Kidney (tissue), 14 donors: Measurements from ENCODE around the gene KDM4C. TPM values are rescaled to one million over a fixed set of nuclear protein-coding genes. Genes with fewer than 3 reads are reported as not detected.

Experiments
- DNase-seq, 5 donors: peaks; one replicate each; pipeline ENCODE4 v3.0.0-alpha.2; 2013 to 2020
- FAIRE-seq: peaks from 2 replicates; lab custom pipeline; 2012; peaks lifted over from hg19 to GRCh38; lab: Jason Lieb, UNC
- H3K27ac ChIP-seq, 2 donors: one replicate each; pipeline ENCODE4 v1.7.0; 2013; ENCODE audit warnings: low read depth in 2 of 2, low read length in 2 of 2, inconsistent platforms in 1 of 2
- H3K27me3 ChIP-seq: one replicate; pipeline ENCODE4 v1.7.1; 2013; ENCODE audit warnings: low read length, inconsistent platforms; ENCODE audit not compliant: control insufficient read depth, insufficient read depth
- H3K36me3 ChIP-seq, 3 donors: one replicate each; pipeline versions ENCODE4 v1.7.0 to v1.7.1; 2013; ENCODE audit warnings: low read length in 3 of 3, control low read depth in 1 of 3, inconsistent platforms in 1 of 3; ENCODE audit not compliant: insufficient read depth in 3 of 3, control insufficient read depth in 2 of 3
- H3K4me1 ChIP-seq, 3 donors: one replicate each; pipeline versions ENCODE4 v1.7.0 to v1.7.1; 2013; ENCODE audit warnings: low read length in 3 of 3, inconsistent platforms in 1 of 3, low read depth in 1 of 3; ENCODE audit not compliant: control insufficient read depth in 2 of 3, insufficient read depth in 2 of 3
- H3K4me3 ChIP-seq, 3 donors: one replicate each; pipeline versions ENCODE4 v1.7.0 to v1.8.1; 2013; ENCODE audit warnings: low read length in 3 of 3, control low read depth in 1 of 3, inconsistent platforms in 1 of 3
- H3K9ac ChIP-seq, 3 donors: one replicate each; pipeline versions ENCODE4 v1.7.0 to v1.7.1; 2013; ENCODE audit warnings: low read length in 3 of 3, control low read depth in 1 of 3, inconsistent platforms in 1 of 3
- H3K9me3 ChIP-seq, 3 donors: one replicate each; pipeline versions ENCODE4 v1.7.0 to v1.7.1; 2013; ENCODE audit warnings: low read length in 3 of 3, control low read depth in 1 of 3, inconsistent platforms in 1 of 3; ENCODE audit not compliant: control insufficient read depth in 2 of 3, insufficient read depth in 1 of 3
- intact Hi-C: fragments of 100-400 bp; cut with DNase I; formaldehyde crosslinking; loops from one replicate; pipeline ENCODE4 v1.11.1; 2022
- polyA plus RNA-seq: library from polyadenylated mRNA; stranded (reverse); fragments of 350-450 nt; fragmentation: Illumina TruSeq; extraction: RNeasy Lipid Tissue Mini Kit (QIAGEN cat#74804); gene quantifications from one replicate; pipeline ENCODE4 v1.2.3, GENCODE V29; 2014; ENCODE audit warnings: low read depth, low replicate concordance; ENCODE audit not compliant: insufficient read depth
- total RNA-seq: library from RNA; stranded (reverse); fragmentation: NEBNext Ultra II Directional; extraction: Animal tissue kit (Norgen Biotek cat#: 25700); gene quantifications from one replicate; pipeline ENCODE4 v1.2.1, GENCODE V29; 2021
- TF ChIP-seq, protein P1 (sequence below): IDR thresholded peaks from 3 replicates; pipeline ENCODE4 v1.5.1; 2012; ENCODE audit warnings: mild to moderate bottlenecking, moderate library complexity, borderline replicate concordance; ENCODE audit not compliant: insufficient read depth; ENCODE audit errors: extremely low read depth
- donor health status: control.
- donor health status: control.
- donor health status: control.
- donor health status: control.
- donor health status: control.
- donor health status: DM: yes; HTN: yes; CAD: no.
- donor health status: Normal renal cell carcinoma (clear cell type).

KDM4C gene
- total and polyA plus RNA-seq, 2 donors from 2014 or later: 7.1 to 47.1 TPM

DNA sequence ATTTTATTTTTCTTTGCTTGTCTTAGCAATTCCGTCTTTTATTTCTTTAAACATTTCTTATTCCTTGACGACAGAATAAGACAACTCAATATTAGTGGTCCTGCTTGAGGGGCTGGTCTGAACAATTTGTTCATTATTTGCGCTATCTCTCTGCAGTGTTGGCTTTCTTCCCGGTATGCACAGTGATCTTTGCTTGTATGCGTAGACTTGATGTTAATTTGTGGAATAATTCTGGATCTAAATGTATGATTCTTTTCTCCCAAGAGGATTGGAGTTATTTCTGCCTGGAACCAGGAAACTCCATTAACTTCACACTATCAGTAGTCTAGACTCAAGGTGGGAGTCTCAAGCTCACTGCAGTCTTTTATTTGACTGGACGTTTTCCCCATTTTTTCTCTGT, 80.4 kb downstream of the KDM4C start:
- Histone ChIP-seq H3K36me3 (peaks cover 0 to 3% (median 2%) of the 10 kb centered on the region in 3 donors), H3K4me3 (no peak overlapping the region), H3K4me1 (no peaks in the 10 kb centered on the region), H3K27ac (no peak overlapping the region), H3K27me3 (no peaks in the 10 kb centered on the region), H3K9ac (no peak overlapping the region), H3K9me3 (no peaks in the 10 kb centered on the region)
- intact Hi-C loops: no loop called here
- DNase-seq: peak in 1 of 5 donors; percentile 12
- TF ChIP-seq, protein P1, sequence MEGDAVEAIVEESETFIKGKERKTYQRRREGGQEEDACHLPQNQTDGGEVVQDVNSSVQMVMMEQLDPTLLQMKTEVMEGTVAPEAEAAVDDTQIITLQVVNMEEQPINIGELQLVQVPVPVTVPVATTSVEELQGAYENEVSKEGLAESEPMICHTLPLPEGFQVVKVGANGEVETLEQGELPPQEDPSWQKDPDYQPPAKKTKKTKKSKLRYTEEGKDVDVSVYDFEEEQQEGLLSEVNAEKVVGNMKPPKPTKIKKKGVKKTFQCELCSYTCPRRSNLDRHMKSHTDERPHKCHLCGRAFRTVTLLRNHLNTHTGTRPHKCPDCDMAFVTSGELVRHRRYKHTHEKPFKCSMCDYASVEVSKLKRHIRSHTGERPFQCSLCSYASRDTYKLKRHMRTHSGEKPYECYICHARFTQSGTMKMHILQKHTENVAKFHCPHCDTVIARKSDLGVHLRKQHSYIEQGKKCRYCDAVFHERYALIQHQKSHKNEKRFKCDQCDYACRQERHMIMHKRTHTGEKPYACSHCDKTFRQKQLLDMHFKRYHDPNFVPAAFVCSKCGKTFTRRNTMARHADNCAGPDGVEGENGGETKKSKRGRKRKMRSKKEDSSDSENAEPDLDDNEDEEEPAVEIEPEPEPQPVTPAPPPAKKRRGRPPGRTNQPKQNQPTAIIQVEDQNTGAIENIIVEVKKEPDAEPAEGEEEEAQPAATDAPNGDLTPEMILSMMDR: no peak
- FAIRE-seq: no peak

DNA sequence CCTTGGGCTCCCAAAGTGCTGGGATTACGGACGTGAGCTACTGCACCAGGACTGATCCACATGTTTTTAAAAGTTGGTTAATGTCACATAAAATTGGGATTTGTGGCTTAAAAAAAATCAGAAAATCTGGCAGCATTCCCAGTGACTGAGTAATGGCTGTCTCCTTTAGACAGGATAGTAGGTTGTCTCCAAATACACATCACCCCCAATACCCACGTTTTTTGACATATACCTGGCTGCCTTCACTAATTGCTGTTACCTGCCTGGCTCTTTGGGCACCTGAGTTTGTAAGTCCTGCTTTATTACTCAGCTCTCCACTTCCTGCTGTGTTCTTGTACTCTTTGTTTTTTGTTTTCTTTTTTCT, 84.8 kb downstream of the KDM4C start:
- no peaks in the 10 kb centered on the region for H3K27me3 ChIP-seq
- no peak overlapping the region for H3K27ac ChIP-seq
- no peaks in the 10 kb centered on the region for H3K4me1 ChIP-seq
- no peak for FAIRE-seq
- H3K9ac ChIP-seq: no peak overlapping the region
- intact Hi-C loops: no loop called here
- H3K9me3 ChIP-seq: no peaks in the 10 kb centered on the region
- H3K36me3 ChIP-seq: no peaks in the 10 kb centered on the region
- no peak overlapping the region for H3K4me3 ChIP-seq
- DNase-seq: no peak
- TF ChIP-seq, protein P1: no peak

DNA sequence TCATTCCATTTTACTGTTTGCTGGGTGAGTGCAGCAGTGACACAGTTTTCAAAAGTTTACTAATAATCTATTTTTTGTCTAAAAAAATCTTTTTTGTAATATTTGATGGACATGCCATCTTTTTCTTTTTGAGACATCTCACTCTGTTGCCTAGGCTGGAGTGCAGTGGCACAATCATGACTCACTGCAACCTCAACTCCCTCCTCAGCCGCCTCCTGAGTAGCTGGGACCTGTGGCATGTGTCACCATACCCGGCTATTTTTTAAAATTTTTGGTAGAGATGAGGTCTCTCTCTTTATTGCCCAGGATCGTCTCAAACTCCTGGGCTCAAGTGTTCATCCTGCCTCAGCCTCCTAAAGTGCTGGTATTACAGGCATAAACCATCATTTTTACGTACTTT, 86.0 kb downstream of the KDM4C start:
- no peaks in the 10 kb centered on the region for H3K4me1 ChIP-seq
- no peaks in the 10 kb centered on the region for H3K27me3 ChIP-seq
- no peaks in the 10 kb centered on the region for H3K36me3 ChIP-seq
- H3K4me3 ChIP-seq: no peak overlapping the region
- FAIRE-seq: no peak
- TF ChIP-seq, protein P1: no peak
- no peak overlapping the region for H3K9ac ChIP-seq
- no peak for DNase-seq
- no peaks in the 10 kb centered on the region for H3K9me3 ChIP-seq
- intact Hi-C loops: no loop called here
- H3K27ac ChIP-seq: no peak overlapping the region

DNA sequence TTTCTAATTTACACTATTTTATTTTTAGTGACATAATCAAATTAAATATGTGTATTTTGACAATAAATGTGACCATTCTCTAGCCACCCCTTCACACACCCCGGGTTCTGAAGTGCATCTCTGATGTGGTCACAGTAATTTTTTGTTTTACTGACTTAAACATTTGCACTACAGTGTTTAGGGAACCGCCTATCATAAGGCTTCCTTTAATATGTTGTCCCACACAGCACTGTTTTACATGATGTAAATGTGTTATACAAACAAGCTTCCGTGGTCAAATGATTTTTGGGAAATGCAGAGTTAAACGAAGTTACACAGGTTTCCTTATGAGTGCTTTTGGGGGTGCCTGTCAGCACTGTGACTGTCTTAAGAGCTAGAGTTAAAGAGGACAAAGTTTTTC, 86.5 kb downstream of the KDM4C start:
- no peak for DNase-seq
- Histone ChIP-seq H3K9ac (no peak overlapping the region), H3K9me3 (no peaks in the 10 kb centered on the region), H3K36me3 (no peaks in the 10 kb centered on the region), H3K27me3 (no peaks in the 10 kb centered on the region), H3K27ac (no peak overlapping the region), H3K4me1 (no peaks in the 10 kb centered on the region), H3K4me3 (no peak overlapping the region)
- TF ChIP-seq, protein P1: no peak
- FAIRE-seq: no peak
- intact Hi-C loops: no loop called here
